HG03469 (cell line): ENCODE data around the gene CCDC169.
"Not testable (repeated sequence)": the region's sequence is repeated elsewhere in the genome, so short reads cannot be mapped to it uniquely, and the experiment has no call there.

Experiments used
- ATAC-seq: cut with Tn5 transposase; IDR thresholded peaks from one replicate; pipeline ENCODE4 v1.9.1; 2021; ENCODE audit warnings: mild to moderate bottlenecking, moderate library complexity, moderate number of reproducible peaks; ENCODE audit not compliant: unreplicated experiment

CCDC169 gene

DNA sequence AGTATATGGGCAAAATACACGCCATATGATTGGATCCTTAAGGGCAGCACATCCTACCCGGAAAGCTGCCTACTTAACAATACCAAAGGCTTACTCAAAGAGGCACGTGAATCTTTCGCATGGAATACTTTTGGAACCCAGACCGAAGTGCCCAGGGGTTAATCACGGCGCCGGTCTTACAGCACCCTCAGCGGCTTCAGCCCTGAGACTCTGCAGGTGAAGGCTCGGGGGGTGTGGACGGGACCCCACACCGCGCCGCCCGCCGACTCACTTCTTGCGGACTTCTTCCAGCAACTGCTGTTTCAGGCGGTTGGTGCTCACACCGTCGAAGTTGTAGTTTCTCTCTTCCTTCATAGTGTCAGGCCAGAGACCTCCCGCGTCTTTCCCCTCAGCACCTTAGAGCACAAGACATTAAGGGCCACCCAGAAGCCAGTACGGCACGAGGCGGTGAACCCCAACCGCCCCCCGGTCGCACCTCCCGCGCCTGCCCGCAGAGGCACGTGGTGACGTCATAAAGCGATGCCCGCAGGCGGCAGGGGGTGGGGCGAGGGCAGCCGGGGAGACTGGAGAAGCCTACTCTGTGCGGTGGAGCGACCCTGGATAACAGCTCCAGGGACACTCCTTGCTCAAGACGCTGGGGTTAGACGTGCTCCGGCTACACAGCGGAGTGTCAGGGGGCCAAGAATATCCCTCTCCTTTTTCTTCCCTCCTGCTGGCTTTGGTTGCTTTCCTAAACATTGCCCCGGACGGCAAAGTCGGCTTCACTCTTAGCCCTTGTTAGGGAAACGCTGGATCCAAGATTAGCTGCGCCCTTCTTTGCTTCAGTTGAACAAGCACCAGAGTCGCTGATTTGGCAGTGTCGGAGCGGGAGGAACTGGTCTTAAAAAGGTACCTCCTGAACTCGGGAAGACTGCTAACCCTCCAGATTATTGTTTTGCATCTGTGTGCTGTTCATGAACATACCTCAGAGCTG is at the start of gene CCDC169:
Gene CCDC169 (minus strand): TSS at position 449 of the 973 bp plus-strand sequence. CDS start 95 bp downstream, at position 354.
- ATAC-seq: no peak

DNA sequence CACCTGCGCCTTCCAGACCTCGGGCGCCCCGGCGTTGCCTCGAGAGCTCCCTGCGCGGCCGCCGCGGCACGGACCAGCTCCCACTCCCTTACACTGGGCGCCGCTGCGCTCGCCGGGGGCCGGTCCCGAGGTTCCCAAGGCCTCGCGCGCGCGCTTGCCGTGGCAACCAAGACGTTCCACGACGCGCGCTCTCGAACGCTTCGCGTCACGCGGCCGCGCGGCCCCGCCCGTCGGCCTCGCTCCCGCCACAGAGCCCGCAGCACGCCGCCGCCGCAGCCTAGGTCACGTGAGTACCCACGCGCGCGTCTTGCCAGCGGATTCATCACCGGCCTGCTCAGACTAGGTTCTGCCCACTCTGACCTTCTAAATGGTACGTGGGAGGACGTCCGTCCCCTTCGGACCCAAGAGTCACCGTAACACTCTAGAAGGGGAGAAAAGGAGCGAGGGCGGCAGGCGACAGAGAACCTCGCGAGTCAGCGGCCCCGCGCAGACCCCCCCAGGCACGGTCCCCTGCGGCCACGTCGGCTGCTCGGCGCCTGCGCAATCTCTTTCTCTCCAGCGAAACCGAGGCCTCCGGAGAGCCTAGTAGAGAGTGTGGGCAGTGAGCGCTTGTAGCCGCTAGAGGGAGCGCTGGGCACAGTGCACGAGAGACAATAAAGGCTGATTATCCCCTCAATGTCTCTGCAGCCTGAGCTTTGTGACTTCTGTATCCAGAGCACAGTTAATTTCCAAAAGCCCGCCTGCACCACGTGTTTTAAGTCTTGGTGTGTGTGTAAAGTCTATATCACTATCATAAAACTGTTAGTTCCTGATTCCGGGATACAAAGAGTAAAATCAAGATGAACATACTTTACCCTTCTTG is 48.8 kb upstream of the CCDC169 start, which contains the start of gene SPART:
Gene SPART (minus strand): TSS at position 173 of the 862 bp plus-strand sequence. CDS start 10,564 bp downstream, outside the sequence.
- ATAC-seq: peak; percentile 89

DNA sequence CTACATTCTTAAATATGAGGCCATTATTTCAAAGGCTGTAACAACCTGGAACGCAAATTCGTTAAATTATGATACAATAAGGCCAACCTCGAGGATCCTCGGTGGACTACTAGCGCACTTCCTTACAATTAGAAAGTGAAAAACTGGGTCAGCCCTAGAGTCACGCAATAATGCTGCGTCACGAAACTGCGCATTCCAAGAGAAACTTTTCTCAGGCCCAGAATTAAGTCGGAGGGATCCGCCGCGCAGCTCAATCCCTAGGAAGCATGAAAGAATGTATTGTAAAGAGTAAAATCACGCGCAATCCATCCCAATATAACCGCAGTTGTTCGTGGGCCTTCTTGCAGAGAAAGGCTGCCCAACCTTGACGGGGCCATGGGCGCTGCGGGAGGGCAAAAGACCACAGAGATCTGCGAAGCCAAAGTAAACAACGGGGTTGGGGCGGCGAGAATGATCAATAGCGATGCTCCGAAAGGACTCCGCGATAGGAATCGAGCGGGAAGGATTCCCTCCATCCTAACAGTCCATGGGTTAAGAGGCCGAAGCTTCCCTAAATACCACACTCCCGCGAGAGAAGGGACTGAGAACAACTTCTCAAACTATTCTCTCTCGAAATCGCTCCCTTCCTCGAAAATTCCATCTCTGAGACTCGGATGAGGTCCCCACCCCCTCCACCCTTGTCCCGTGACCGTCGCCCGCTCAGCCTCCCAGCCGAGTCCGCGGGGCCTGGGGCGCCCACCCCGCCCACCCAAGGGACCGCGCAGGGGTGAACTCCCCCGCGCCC is 48.0 kb upstream of the CCDC169 start:
- ATAC-seq: no peak

DNA sequence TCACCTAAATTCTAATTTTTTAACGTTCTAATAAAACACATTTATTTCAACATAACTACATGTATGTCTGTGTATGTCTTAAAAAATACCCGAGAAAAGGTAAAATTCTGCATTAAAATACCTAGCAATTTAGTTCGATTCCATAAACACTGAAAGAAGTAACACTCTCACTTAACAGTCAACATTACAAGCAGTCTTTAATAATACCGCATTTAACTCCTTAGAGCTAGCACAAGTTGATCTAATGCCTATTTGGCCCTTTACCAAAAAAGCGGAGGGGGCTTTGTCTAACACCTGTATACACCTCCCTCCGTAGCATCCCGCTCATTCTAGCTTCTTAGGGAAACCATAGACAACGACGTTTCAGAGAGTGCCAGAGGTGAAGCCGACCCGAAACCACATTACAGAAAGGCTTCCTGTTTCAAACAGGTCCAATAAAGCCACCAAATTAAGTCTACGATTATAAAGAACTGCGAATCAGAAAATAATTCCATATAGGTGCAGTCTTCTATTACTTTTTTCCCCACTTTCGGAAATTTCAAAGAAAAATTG is 47.3 kb upstream of the CCDC169 start:
- no peak for ATAC-seq

DNA sequence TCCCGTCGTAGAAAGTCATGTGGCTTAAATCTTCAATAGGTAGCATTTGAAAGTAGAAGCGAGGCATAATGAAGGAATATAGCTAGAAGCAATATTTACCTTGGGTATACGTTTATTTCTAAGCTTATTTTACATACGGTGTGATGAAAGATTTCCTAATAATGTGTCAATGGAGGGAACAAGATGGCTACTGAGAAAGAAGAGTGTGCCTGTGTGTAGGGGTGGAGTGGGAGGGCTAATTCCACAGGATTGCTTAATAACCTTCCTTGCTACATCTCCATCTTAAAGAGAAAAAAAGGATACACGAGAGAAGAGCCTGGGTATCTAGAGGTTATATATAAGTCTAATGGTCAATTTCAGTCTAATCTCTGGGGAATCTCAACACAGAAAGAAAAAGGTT is 46.6 kb upstream of the CCDC169 start:
- no peak for ATAC-seq

DNA sequence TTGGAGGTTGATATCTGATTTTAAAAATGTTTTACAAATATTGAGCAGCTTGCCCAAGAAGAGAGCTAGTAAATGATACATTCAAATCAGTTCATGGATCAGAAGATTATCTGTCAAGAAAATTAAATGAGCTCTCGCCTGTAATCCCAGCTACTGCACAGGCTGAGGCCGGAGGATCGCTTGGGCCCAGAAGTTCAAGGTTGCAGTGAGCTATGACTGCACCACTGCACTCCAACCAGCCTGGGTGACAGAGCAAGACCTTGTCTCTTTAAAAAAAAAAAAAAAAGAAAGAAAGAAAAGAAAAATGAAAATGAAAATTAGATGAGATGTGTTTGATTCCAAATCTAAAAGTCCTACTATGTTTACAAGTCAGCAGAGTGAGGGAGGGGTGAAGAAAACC is 46.2 kb upstream of the CCDC169 start:
- no peak for ATAC-seq

DNA sequence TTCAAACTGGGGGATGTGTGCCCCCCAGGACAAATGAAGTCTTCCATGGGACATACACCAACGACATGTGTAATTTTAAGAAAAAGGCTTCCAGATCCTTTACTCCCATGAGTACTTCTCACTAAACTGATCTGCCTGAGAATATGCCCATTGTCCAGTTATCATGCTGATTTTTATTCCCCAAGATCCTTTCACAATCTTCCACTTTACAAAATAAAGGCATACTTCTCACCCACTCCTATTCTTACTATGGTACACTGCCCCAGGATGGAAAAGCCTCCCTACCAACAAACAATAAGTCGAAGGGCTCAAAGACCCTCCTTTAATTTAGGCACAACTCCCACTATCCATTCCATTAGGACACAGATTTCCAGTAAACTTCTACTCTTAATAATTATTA is 45.1 kb upstream of the CCDC169 start:
- no peak for ATAC-seq

DNA sequence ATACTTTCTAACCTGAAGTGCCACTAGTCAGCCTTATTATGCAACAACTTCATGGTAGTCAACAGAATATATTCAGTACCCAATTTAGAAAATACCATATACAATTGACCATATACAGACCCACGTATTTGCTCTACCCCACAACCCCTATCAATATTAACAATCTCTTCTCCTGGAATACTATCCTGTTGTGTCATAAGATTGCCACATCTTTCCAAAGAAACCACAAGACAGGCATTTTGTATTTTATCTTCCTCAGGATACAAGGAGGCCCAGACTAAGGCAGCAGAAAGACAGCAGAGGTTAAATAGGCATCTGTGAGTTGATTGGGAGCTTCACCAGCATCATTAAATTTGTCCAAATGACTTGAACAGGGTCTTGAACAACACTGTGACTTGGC is 44.1 kb upstream of the CCDC169 start:
- no peak for ATAC-seq

DNA sequence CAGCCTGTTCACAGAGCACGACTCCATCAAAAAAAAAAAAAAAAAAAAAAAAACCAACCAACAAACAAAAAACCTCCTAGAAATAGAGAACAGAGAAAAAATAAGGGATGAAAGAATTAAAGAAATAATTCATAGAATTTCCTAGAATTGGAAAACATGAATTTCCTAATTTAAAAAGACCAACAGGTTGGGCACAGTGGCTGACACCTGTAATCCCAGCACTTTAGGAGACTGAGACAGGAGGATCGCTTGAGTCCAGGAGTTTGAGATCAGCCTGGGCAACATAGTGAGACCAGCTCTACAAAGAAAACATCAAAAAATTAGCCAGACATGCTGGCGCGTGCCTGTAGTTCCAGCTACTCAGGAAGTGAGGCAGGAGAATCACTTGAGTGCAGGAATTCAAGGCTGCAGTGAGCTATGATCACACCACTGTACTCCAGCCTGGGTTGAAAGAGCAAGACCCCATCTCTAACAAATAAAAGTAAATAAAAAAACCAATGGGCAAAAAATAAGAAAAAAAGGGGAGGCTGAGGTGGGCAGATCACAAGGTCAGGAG is 42.1 kb upstream of the CCDC169 start:
- no peak for ATAC-seq

DNA sequence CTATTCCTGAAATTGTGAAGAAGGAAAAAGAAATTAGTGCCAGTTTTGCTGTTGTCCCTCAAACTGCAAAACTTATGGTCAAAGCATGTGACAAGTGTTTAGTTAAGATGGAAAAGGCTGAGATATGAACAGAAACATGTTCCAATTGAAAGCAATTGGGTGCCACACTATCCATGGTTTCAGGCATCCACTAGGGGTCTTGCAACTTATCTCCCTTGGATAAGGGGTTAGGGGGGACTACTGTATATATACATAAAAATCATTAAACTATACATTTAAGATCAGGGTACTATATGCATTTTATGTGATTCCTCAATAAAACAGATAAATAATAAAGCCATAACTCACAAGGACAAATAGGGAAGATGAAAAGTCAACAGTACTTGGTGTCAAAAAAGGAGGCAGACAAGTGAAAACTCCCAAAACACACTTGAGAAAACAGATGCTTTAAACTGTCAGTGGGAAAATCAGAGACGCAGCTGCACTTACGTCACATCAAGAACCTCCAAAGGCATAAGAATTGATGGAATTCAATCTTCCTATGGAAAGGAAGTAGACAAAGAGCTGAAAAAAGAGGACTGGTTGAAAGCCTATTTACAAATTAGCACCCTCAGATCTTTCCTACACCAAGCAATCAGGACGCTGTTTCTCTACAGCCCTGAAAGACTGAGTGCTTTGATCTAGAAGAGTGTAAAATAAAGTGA is 40.5 kb upstream of the CCDC169 start:
- no peak for ATAC-seq

DNA sequence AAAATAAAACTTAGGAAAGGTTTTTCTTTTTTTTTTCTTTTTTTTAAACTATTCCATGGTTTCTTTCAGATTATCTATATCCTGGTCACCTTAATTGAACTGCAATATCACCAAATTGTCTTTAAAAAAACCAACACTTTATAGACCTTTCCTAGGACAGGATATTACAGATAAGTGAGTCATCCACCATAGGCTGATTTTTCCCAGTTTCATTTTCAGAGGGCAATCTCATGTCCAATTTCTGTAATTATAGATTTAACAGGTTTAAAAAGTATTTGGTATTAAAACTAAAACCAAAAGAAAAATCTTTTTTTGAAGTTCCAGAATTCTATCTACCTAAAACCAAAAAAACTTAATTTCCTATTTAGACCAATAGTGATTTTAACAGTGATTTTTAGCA is 35.4 kb upstream of the CCDC169 start:
- no peak for ATAC-seq

DNA sequence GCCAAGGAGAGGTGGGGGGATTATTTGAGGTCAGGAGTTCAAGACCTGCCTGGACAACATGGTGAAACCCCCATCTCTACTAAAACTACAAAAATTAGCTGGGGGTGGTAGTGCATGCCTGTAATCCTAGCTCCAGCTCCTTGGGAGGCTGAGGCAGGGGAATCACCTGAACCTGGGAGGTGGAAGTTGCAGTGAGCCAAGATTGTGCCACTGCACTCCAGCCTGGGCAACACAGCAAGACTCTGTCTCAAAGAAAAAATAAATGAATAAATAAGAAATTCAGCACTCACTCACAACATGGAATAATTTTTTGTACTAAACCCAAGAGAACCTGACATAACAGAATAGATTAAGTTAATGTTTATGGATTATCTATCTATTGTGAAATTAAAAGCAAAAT is 34.6 kb upstream of the CCDC169 start:
- not testable (repeated sequence) for ATAC-seq

DNA sequence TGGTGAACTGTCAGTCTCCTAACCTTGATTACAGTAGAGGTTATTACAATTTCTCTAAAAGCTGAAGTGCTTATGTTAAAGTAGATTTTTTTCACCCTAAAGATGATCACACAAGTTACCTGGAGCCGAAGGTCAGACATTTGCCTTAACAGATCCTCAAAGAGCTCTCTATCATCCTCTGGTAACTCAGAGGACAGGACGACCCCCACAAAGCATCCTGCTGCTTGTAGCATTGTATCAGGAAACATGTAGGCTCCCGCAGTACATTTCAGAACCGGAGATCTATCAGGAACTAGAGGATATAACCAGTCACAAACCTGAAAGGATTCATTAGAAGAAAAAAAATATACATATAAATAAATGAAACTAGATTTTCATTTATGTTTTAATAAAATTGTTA is 33.7 kb upstream of the CCDC169 start:
- no peak for ATAC-seq

DNA sequence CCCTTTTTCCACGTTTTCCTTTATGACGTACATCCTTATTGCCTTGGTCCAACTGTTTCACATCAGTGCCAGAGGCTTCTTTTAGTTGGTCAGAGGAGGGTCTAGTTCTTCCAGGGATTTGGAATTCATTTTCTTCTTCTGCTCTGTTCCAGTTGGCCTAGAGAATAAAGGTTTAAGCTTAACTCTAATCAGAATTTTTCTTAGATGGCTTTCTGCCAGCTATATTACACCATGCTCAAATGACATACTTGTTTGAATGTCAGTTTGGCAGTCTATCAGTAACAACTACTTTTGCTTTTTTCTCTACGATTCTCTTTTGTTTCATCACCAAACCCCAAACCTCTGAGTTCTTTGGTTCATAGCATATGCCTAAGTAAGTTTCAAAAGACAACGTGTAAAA is 31.7 kb upstream of the CCDC169 start:
- ATAC-seq: no peak

DNA sequence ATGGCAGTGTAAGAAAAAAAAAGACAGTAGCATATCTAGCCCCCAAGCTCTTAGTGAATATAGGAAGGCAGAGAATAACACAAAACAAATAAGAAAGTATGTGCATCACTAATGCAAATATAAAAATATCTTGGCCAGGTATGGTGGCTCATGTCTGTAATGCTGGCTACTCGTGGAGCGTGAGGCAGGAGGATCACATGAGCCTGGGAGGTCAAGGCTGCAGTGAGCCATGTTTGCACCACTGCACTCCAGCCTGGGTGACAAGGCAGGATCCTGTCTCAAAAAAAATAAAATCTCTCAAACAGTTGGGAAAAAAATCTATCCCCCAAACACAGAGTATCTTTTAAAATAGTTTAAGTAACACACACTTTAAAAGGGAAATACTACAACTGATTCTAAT is 31.2 kb upstream of the CCDC169 start:
- no peak for ATAC-seq

DNA sequence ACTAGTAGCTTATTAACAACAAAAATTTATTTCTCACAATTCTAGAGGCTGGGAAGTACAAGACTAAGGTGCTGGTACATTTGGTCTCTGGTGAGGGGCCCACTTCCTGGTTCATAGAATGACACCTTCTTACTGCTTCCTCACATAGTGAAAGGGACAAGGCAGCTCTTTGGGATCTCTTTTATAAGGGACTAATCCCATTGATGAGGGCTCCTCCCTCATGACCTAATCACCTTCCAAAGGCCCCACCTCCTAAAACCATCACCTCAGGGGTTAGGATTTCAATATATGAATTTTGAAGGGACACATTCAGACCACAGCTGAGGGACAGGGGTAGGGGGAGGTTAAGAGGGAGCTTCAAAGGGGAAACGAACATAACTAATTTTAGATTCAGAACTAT is 28.3 kb upstream of the CCDC169 start:
- no peak for ATAC-seq

DNA sequence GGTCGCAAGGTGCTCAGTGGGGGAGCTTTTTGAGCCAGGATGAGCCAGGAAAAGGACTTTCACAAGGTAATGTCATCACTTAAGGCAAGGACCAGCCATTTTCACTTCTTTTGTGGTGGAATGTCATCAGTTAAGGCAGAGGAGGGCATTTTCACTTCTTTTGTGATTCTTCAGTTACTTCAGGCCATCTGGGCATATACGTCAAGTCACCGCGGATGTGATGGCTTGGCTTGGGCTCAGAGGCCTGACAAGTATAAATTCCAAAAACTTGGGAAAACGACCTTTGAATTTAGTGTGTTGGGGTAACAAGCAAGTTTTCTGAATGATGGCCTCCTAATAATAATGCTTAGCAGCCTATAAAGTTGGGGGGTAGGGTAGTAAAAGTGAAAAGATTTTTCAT is 27.3 kb upstream of the CCDC169 start:
- ATAC-seq: not testable (repeated sequence)

DNA sequence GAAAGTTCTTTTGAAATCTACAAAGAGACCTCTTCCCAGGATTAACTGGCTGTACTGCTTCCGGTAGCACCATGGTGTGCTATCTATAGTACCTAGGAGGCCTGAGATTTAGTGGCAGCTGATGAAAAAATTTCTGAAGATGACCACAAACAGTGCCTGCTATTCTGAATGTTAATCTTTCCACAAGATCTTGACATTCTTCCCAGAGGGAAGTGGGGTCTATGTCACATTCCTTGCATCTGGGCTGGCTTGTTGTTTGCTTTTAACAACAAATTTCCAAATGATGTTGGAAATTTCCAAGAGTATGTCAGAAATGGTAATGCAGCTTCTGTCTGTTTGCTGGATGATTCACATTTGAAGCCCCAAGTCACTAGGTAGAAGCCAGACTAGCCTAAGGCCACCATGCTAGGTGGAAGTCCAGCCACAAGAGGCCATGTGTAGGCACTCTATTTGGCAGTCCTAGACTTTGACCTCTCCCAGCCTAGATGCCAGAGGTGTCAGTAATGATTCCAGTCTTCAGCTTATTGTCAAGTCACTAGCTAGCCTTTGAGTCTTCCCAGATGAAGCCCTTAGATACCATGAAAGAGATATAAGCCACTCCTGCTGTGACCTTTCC is 26.4 kb upstream of the CCDC169 start:
- no peak for ATAC-seq

DNA sequence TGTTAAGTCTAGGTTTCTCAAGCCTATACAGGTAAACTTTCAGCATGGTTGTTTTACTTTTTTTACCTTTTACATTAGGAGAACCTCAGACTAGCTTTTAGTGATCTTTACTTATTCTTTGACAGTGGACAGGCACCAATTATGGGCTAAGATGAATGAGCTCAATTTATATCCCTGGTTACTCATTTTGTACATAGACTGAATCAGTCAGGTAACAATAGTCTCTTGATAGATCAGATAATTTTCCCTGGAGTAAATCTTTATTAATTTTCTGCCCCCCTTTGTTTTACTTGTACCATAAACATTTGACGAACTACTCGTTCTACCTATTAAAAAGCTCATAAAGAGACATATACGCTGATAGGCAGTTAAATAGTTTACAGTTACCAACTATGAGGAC is 25.8 kb upstream of the CCDC169 start:
- ATAC-seq: no peak
